HepG2 (cell line): Measurements from ENCODE around the gene TOGARAM1. TPM values are rescaled to one million over a fixed set of nuclear protein-coding genes. Genes with fewer than 3 reads are reported as not detected.

Experiments
- GLI4 ChIP-seq: sonication (generic); formaldehyde crosslinking; IDR thresholded peaks from 2 replicates; pipeline ENCODE4 v1.5.1; 2020; ENCODE audit warnings: missing genetic modification reagents, mild to moderate bottlenecking, moderate library complexity, borderline replicate concordance
- RARG ChIP-seq: sonication (generic); formaldehyde crosslinking; IDR thresholded peaks from 2 replicates; pipeline ENCODE4 v1.4.0; 2020; ENCODE audit warnings: low read depth, mild to moderate bottlenecking, missing genetic modification reagents
- RFX3 ChIP-seq: IDR thresholded peaks from 2 replicates; pipeline ENCODE4 v1.6.1; 2016; ENCODE audit warnings: missing biosample characterization, missing genetic modification reagents
- SRY ChIP-seq: sonication (generic); formaldehyde crosslinking; IDR thresholded peaks from 2 replicates; pipeline ENCODE4 v1.8.0; 2022; ENCODE audit warnings: mild to moderate bottlenecking, missing genetic modification reagents
- TCF7L2 ChIP-seq: IDR thresholded peaks from 2 replicates; pipeline ENCODE4 v1.6.1; 2011; ENCODE audit warnings: mild to moderate bottlenecking, low read depth, low read length, moderate library complexity
- ZC3H13 ChIP-seq: sonication (generic); formaldehyde crosslinking; IDR thresholded peaks from 2 replicates; pipeline ENCODE4 v1.8.1; 2023; ENCODE audit warnings: mild to moderate bottlenecking, missing genetic modification reagents, moderate library complexity
- ZEB1 ChIP-seq: IDR thresholded peaks from 2 replicates; pipeline ENCODE4 v1.6.1; 2012; ENCODE audit warnings: mild to moderate bottlenecking, low read depth, inconsistent platforms; ENCODE audit not compliant: insufficient replicate concordance
- ZFP37 ChIP-seq: sonication (generic); formaldehyde crosslinking; IDR thresholded peaks from 2 replicates; pipeline ENCODE4 v1.4.0; 2020; ENCODE audit warnings: missing genetic modification reagents, borderline replicate concordance
- ZNF143 ChIP-seq: sonication (generic); formaldehyde crosslinking; IDR thresholded peaks from 2 replicates; pipeline ENCODE4 v1.4.0; 2020; ENCODE audit warnings: missing genetic modification reagents
- ZNF33B ChIP-seq: sonication (generic); formaldehyde crosslinking; IDR thresholded peaks from 2 replicates; pipeline ENCODE4 v1.5.1; 2020; ENCODE audit warnings: mild to moderate bottlenecking, missing genetic modification reagents
- ZNF577 ChIP-seq: sonication (generic); formaldehyde crosslinking; IDR thresholded peaks from 2 replicates; pipeline ENCODE4 v1.4.0; 2020; ENCODE audit warnings: mild to moderate bottlenecking, low read depth, missing genetic modification reagents, borderline replicate concordance
- ZNF891 ChIP-seq: sonication (generic); formaldehyde crosslinking; IDR thresholded peaks from 2 replicates; pipeline ENCODE4 v1.5.0; 2020; ENCODE audit warnings: mild to moderate bottlenecking, missing genetic modification reagents
- polyA plus RNA-seq, 8 experiments: library from polyadenylated mRNA; depleted of rRNA in 3 of 8; stranded (reverse) in 7 of 8; unstranded in 1 of 8; fragments of >200 nt; fragmentation: Illumina TruSeq in 4 of 8; extraction: Trizol in 4 of 8; gene quantifications; 2 replicates each; pipeline versions ENCODE4 v1.2.1 to v1.2.3, GENCODE V29; 2011 to 2016; ENCODE audit warnings: low read depth in 4 of 8, missing spikeins in 1 of 8, mixed read lengths in 1 of 8; ENCODE audit not compliant: insufficient read depth in 1 of 8
- total RNA-seq, 5 experiments: library from RNA; depleted of rRNA; stranded (reverse); fragments of >200 nt; fragmentation: Illumina TruSeq; extraction: Trizol; gene quantifications; 2 replicates each; pipeline ENCODE4 v1.2.3, GENCODE V29; 2016; ENCODE audit warnings: low read depth in 1 of 5
- TF ChIP-seq, protein P1 (sequence below): sonication (generic); formaldehyde crosslinking; IDR thresholded peaks from 2 replicates; pipeline ENCODE4 v1.4.0; 2020; ENCODE audit warnings: missing genetic modification reagents
- TF ChIP-seq, protein P2 (sequence below): sonication (generic); formaldehyde crosslinking; IDR thresholded peaks from 2 replicates; pipeline ENCODE4 v1.5.0; 2020; ENCODE audit warnings: missing genetic modification reagents
- TF ChIP-seq, protein P3 (sequence below), 2 experiments: sonication (generic) in 1 of 2; formaldehyde crosslinking in 1 of 2; IDR thresholded peaks; 2 replicates each; pipeline versions ENCODE4 v1.6.1 to v1.9.0; 2014 to 2022; ENCODE audit warnings: antibody characterized with exemption in 1 of 2, borderline replicate concordance in 1 of 2, inconsistent platforms in 1 of 2, low read depth in 1 of 2, missing genetic modification reagents in 1 of 2
- TF ChIP-seq, protein P4 (sequence below): IDR thresholded peaks from 2 replicates; pipeline ENCODE4 v1.6.1; 2016; ENCODE audit warnings: mild to moderate bottlenecking
- TF ChIP-seq, protein P5 (sequence below): sonication (generic); formaldehyde crosslinking; conservative IDR thresholded peaks from 2 replicates; pipeline ENCODE4 v1.4.0; 2020; ENCODE audit warnings: missing genetic modification reagents

Gene TOGARAM1
- total and polyA plus RNA-seq, 2 of the 13 experiments (the other 11 are each of a cell fraction or from before 2014, with no cell fraction given): 5.6 to 9.8 TPM

DNA sequence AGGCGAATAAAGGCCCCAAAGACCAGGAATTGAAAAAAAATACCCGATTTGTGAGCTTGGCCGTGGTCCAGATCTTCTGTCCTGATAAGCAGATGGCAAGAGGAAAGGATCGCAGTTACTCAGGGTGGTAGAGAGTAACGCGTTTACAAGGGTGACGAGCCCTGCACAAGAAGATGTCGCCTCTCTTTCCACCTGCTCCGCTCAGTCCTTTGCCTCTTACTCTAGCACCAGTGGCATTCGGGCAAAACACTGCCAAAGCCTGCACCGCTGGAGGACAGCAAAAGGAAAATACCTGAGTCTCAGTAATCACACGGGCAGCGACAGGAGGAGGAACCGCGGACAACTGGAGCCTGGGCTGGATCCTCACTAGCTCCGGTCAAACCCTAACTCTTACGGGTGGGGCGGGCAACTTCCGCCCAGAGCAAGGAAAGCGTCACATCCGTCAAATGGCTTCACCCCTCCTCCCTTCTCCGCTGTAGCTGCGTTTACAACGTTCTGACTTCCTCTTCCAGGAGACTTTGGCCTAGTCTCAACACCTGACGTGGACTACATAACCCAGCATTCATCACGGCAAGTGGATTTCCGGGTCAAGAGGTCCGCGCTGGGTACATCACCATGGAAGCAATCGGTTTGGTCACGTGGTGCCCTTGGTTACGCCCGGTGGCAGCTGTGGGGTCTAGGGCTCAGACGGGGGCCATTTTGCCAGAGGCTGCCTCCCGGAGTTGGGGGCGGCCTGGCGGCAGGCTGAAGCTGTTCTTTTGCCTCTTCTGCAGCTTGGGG lies at the start of gene TOGARAM1, which contains the start of gene KLHL28 (continued):
- TF ChIP-seq RFX3 (peak; percentile 88), ZNF33B (CRISPR knock-in tag) (no peak; the same call in 1 of the 2 replicates), ZNF577 (CRISPR knock-in tag) (no peak), ZFP37 (CRISPR knock-in tag) (peak; percentile 58; the same call in 1 of the 2 replicates), GLI4 (CRISPR knock-in tag) (no peak), TCF7L2 (no peak), SRY (CRISPR knock-in tag) (peak; percentile 81), ZC3H13 (CRISPR knock-in tag) (0 out of 2 replicates have a peak, but pooled peaks have one; percentile 48), ZEB1 (no peak), RARG (CRISPR knock-in tag) (no peak), ZNF143 (peak; percentile 98), ZNF891 (CRISPR knock-in tag) (0 out of 2 replicates have a peak, but pooled peaks have one; percentile 57)
- TF ChIP-seq, protein P1, sequence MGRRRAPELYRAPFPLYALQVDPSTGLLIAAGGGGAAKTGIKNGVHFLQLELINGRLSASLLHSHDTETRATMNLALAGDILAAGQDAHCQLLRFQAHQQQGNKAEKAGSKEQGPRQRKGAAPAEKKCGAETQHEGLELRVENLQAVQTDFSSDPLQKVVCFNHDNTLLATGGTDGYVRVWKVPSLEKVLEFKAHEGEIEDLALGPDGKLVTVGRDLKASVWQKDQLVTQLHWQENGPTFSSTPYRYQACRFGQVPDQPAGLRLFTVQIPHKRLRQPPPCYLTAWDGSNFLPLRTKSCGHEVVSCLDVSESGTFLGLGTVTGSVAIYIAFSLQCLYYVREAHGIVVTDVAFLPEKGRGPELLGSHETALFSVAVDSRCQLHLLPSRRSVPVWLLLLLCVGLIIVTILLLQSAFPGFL (CRISPR knock-in tag): no peak
- TF ChIP-seq, protein P2, sequence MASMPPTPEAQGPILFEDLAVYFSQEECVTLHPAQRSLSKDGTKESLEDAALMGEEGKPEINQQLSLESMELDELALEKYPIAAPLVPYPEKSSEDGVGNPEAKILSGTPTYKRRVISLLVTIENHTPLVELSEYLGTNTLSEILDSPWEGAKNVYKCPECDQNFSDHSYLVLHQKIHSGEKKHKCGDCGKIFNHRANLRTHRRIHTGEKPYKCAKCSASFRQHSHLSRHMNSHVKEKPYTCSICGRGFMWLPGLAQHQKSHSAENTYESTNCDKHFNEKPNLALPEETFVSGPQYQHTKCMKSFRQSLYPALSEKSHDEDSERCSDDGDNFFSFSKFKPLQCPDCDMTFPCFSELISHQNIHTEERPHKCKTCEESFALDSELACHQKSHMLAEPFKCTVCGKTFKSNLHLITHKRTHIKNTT: no peak
- TF ChIP-seq, protein P3, sequence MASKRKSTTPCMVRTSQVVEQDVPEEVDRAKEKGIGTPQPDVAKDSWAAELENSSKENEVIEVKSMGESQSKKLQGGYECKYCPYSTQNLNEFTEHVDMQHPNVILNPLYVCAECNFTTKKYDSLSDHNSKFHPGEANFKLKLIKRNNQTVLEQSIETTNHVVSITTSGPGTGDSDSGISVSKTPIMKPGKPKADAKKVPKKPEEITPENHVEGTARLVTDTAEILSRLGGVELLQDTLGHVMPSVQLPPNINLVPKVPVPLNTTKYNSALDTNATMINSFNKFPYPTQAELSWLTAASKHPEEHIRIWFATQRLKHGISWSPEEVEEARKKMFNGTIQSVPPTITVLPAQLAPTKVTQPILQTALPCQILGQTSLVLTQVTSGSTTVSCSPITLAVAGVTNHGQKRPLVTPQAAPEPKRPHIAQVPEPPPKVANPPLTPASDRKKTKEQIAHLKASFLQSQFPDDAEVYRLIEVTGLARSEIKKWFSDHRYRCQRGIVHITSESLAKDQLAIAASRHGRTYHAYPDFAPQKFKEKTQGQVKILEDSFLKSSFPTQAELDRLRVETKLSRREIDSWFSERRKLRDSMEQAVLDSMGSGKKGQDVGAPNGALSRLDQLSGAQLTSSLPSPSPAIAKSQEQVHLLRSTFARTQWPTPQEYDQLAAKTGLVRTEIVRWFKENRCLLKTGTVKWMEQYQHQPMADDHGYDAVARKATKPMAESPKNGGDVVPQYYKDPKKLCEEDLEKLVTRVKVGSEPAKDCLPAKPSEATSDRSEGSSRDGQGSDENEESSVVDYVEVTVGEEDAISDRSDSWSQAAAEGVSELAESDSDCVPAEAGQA (IDR thresholded peaks at IDR 0.05; ENCODE audit: low read depth): peak; percentile 24; the same call in 1 of the 2 replicates
- TF ChIP-seq, protein P3 (CRISPR knock-in tag; IDR thresholded peaks at IDR 0.05; ENCODE audit: borderline replicate concordance): no peak
- TF ChIP-seq, protein P4, sequence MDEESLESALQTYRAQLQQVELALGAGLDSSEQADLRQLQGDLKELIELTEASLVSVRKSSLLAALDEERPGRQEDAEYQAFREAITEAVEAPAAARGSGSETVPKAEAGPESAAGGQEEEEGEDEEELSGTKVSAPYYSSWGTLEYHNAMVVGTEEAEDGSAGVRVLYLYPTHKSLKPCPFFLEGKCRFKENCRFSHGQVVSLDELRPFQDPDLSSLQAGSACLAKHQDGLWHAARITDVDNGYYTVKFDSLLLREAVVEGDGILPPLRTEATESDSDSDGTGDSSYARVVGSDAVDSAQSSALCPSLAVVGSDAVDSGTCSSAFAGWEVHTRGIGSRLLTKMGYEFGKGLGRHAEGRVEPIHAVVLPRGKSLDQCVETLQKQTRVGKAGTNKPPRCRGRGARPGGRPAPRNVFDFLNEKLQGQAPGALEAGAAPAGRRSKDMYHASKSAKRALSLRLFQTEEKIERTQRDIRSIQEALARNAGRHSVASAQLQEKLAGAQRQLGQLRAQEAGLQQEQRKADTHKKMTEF (CRISPR knock-in tag): peak; percentile 75
- TF ChIP-seq, protein P5, sequence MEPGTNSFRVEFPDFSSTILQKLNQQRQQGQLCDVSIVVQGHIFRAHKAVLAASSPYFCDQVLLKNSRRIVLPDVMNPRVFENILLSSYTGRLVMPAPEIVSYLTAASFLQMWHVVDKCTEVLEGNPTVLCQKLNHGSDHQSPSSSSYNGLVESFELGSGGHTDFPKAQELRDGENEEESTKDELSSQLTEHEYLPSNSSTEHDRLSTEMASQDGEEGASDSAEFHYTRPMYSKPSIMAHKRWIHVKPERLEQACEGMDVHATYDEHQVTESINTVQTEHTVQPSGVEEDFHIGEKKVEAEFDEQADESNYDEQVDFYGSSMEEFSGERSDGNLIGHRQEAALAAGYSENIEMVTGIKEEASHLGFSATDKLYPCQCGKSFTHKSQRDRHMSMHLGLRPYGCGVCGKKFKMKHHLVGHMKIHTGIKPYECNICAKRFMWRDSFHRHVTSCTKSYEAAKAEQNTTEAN (CRISPR knock-in tag): no peak
